HG02884 (cell line): ENCODE measurements around the gene TRPC6.
"Not testable (repeated sequence)": the region's sequence is repeated elsewhere in the genome, so short reads cannot be mapped to it uniquely, and the experiment has no call there.

Experiments
- ATAC-seq: cut with Tn5 transposase; IDR thresholded peaks from one replicate; pipeline ENCODE4 v1.9.1; 2021; ENCODE audit warnings: mild to moderate bottlenecking, moderate library complexity; ENCODE audit not compliant: unreplicated experiment

Gene TRPC6

GRCh38 chr11:101523193-101523592, 60.6 kb downstream of the TRPC6 start:
- no peak for ATAC-seq

- ATAC-seq = no peak
These were observed 62.0 kb downstream of the TRPC6 start for GRCh38 chr11:101521821-101522220.

DNA sequence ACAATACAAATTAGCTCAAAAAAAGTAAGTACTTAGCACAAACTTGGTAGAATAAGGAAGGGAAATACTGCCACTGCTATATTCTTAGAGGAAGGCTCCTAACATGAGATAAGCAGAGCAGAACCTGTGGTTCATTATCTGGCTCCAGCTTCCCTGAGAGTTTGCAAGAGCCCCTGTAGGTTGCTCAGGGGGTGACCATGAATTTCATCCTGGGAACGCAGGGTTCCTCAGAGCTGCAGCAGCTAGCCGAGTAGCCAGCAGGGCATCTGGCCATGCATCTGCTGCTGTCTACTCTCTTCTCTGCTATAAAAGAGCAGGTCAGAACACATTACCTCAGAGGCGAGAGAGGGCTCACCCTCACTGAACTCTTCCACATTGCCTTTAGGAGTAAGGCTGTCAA, 67.3 kb downstream of the TRPC6 start:
- ATAC-seq = no peak

DNA sequence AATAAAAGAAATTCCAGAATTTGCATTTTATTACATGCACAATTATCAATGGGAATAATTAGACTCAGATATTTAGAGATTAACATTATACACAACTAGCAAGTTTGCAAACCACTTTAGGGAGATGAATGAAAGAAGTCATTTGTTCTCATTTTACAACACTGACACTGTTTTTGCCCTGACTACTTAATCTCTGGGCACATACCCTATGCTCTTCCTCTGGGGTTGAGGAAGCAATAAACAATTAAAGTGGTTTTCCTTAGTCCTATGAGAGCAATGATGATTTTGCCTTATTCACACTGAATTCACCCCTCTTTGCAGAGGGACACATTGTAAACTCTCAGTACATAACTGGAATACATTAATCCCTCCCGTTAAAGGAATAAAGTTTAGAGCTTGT, 72.7 kb downstream of the TRPC6 start:
- ATAC-seq = no peak

DNA sequence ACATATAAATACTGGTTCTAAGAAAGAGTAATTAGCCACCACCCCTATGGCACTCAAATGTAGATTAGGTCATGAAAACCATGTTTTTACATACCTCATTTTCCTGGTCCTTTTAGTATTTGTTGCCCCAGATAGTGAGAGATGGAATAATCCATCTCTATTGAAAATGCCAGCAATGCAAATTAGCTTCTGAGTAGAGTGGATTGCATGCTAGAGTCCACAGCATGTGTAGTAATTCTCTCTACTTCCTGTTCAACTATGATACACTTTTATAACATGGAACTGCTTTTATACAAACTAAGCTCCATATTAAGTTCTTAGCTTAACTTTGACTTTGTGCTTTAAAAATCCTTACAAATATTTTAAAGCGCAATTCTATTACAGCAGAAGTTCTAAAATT, 73.2 kb downstream of the TRPC6 start:
- ATAC-seq = no peak

GRCh38 chr11:101509922-101510321, 73.9 kb downstream of the TRPC6 start:
- ATAC-seq = no peak

DNA sequence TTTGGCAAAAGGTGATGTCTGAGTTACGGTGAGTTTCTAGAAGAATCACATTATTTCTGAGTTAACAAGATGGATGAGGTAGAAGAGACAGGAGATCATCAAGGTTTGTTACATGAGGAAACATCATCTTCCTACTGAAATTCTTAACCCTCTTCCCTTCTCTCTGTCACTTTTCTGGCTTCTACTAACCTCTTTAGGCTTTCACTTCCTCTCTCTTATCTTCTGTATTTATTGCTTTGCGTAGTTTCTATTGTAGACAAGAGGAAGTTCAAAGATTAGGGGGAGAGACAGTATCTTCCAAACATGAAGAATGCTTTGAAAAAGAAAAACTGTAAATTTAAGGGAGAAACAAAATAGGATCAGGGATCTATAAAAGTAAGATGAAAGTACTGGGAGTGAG, 75.4 kb downstream of the TRPC6 start:
- ATAC-seq = peak; percentile 63

DNA sequence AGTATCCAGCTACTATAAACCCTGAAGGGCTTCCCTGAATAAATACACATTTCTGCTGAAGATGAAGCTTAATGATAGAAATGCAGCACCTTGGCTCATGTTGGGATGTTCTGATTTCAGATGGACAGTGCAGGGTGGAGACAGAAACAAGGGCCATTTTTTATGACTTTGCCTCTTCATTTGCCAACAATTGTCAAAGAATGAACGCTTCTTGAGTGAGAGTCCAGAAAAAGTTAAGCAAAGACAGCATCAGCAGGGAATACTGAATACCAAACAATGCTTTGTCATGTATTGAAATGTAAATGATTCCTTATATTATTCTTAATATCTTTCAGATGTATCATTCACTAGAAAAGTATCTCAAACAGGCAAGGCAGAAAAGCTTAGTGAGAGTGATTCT, 84.9 kb downstream of the TRPC6 start:
- no peak for ATAC-seq

- ATAC-seq = no peak
These were observed 86.5 kb downstream of the TRPC6 start for GRCh38 chr11:101497291-101497690.

DNA sequence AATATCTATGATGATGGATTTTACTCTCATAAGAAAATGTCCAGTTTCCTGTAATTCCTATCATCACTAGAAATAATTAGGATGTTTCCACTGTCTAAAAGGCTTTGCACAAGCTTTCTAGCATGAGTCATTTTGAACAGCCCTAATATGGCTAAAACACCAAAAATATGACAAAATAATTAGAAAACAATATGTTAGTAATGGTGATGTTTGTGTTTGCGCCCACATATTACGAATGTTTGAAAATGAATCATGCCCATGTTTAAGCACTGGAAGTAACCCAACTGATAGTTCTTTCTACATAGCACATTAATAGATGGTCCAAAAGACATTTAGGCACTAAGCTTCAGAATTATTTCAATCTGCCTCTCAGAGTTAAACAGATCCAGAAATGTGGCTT, 96.0 kb downstream of the TRPC6 start:
- ATAC-seq = no peak

DNA sequence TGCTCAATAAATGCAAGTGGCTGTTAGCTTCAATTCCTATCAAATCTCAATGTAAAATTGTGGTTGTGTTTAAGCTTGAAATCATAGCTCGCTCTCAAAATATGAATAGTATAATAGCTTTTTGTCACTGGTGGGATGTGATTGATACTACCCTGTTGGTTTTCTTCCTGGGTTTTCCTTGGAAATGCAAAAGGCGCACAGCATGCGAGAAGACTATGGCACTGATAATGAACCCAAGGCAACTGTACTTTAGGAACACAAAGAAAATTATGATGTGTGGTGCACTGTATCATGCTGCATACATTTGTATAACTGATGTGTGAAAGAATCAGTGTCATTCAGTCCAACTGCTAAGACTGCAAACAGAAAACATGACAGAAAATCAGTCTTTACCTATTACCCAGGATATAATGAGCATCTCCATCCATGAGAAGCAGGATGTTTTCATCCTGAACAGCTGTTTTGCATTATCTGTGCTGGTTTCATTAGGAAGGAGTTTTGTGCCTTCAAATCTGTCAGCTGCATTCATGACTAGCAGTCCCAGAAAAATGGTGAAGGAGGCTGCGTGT, 101.2 kb downstream of the TRPC6 start:
- no peak for ATAC-seq

DNA sequence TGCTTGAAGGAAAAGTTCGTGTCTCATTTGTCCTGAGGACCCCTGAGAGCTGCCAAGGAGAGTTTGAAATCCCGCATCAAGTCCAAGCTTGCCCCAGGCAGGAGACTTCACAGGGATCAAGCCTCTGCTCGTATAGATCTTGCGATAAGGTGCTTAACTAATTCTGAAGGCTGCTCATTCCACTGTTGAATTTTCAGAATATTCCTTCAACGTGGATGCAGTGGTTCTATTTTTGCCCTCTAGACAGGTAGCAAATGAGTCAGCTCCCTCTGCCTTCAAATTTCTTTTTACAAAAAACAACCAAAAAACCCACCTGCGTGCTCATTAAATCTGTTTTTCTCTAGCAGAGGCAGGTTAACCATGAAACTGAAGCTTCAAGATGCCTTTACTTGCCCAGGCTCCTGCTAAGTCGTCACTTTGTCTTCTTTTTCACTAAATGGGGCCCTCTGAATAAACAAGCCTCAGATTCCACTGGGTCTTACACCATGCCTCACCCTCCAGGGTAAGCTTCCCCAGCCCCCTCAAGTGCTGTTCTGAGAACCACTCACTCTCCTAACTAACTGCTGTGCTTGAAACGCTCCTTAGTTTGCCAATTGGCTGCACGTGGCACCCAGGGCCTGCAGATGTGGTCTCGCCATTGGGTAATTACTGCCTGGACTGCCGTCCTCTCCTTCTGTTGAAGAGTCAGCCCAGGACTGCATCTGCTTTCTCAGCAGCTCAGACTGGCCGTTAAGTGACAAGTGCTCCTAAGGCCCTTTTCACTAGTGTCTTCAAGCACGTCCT, 105.0 kb downstream of the TRPC6 start:
- no peak for ATAC-seq

DNA sequence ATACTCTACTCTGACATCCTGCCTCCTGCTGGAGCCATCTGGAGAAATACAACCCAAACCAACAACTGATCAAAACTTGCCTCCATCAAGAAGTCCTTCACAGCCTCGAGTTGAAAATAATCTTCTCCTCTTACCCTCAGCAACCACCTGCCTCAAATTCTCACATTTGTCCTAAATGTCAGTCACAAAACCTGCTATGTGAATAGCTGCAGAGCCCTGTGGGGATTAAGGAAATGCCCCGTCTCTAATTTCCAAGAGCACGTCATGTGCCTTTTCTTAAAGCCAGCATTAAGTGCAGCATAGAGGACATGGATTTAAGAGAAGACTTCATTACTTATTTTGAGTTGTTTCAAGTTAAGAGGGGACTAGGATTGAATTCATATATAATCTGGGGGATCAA, 105.9 kb downstream of the TRPC6 start:
- ATAC-seq = no peak

- ATAC-seq = no peak
These were observed 107.6 kb downstream of the TRPC6 start for GRCh38 chr11:101476191-101476590.

DNA sequence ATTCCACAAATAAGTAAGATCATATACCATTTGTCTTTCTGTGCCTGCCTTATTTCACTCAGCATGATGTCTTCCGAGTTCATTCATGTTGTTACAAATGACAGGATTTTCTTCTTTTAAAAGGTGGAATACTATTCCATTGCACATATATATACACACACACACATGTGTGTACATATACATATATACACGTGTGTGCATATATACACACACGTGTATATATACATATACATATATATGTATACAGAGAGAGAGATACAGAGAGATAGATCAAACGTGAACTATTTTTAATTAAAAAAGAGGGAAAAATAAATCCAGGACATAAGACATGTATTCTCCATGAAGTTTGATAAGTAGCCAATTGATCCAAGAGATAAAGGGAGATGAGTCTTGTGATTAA, 108.1 kb downstream of the TRPC6 start:
- ATAC-seq = no peak

DNA sequence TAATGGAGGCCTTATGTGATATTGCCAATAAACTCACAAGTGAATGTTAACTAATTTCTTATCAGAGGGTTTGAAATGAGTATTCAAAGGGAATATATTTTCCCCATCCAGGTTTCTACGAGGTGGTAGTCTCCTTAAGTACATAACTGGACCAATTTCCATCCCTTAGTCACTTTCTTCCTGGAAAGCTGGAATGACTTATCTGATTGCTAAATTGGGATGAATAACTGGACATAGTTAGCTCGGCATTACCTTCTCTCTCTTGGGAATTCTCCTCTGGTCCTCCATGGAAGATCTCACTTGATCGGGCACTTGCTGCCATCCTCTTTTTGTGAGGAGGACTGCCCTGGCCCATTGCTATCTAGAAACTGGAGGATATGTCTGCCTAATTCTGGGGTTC, 109.1 kb downstream of the TRPC6 start:
- ATAC-seq = no peak

- ATAC-seq = no peak
These were observed 112.8 kb downstream of the TRPC6 start for GRCh38 chr11:101470881-101471520.

DNA sequence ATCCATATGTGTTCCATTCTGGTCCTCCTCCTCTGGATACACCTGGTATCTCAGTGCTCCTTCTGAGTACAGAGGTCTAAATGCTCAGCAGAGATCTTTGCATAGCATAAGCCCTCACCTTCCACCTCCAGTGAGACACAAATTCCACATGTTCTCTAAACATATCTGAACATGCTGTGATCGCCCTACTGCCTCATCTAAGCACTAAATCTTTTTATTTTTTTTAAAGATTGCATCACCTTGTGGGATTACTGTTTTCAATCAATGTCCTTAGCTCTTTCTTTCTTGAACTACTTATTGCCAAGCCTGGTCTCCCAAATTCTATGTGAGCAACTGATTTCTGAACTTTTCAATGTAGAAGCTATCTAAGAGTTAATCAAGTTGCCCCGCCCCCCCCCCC, 113.4 kb downstream of the TRPC6 start:
- no peak for ATAC-seq

DNA sequence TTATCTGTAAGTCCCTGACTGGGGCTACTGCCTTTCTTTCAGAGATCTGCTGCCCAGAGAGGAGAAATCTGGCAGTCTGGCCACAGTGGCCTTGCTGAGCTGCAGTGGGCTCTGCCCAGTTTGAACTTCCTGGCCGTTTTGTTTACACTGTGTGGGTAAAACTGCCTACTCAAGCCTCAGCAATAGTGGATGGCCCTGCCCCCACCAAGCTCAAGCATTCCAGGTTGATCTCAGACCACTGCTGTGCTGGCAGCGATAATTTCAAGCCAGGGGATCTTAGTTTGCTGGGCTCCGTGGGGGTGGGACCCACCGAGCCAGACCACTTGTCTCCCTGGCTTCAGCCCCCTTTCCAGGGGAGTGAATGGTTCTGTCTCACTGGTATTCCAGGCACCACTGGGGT, 117.5 kb downstream of the TRPC6 start:
- ATAC-seq = no peak

- ATAC-seq = not testable (repeated sequence)
These were observed 119.4 kb downstream of the TRPC6 start for GRCh38 chr11:101464388-101464787.

GRCh38 chr11:101459020-101459419, 124.8 kb downstream of the TRPC6 start:
- ATAC-seq = no peak

- no peak for ATAC-seq
These were observed 125.6 kb downstream of the TRPC6 start for GRCh38 chr11:101458161-101458560.
